SK-N-MC (cell line): ENCODE data around the gene PMAIP1.

Source experiments
- EZH2 ChIP-seq: fragments of 200-600 bp; sonication (generic); IDR thresholded peaks from one replicate; pipeline ENCODE4 v1.6.1; 2017; ENCODE audit warnings: antibody characterized with exemption
- POLR2AphosphoS5 ChIP-seq: IDR thresholded peaks from 2 replicates; pipeline ENCODE4 v1.6.1; 2012; ENCODE audit warnings: mild to moderate bottlenecking, low read depth, low read length, borderline replicate concordance

DNA sequence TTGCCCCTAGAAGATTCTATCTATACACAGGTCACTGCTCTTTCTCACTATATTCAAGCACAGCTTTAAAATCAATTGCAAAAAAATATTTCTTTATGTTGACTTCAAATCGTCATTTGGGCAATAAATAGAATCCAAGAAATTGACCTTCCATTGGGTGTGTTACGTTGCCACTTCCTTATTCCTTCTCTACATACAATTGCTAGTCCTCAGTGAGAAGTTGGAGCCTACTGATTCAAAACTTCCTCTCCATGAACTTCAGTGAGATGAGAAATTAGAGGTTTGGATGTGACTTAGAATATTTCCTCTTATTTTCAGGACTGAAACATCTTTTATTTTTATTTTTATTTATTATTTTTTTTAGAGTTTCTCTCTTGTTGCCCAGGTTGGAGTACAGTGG lies 40.3 kb downstream of the PMAIP1 start:
- TF ChIP-seq EZH2 (no peak), POLR2AphosphoS5 (no peak)
